Suprapubic skin (tissue), 3 donors: Measurements from ENCODE around the gene SPRYD7.

Experiments
- POLR2AphosphoS5 ChIP-seq, 3 donors: sonication (generic); formaldehyde crosslinking; IDR thresholded peaks; one replicate each; pipeline ENCODE4 v1.6.1; 2017; ENCODE audit warnings: antibody characterized with exemption in 3 of 3
- TF ChIP-seq, protein P1 (sequence below), 2 donors: fragments of 200-600 bp in 1 of 2; fragments of 450-650 bp in 1 of 2; sonication (generic) in 1 of 2; IDR thresholded peaks; one replicate each; pipeline ENCODE4 v1.5.1; 2016 to 2019; ENCODE audit warnings: antibody characterized with exemption in 2 of 2, mild to moderate bottlenecking in 1 of 2, moderate library complexity in 1 of 2

GRCh38 chr13:49874430-49874829, 61.7 kb downstream of the SPRYD7 start:
- TF ChIP-seq, protein P1, sequence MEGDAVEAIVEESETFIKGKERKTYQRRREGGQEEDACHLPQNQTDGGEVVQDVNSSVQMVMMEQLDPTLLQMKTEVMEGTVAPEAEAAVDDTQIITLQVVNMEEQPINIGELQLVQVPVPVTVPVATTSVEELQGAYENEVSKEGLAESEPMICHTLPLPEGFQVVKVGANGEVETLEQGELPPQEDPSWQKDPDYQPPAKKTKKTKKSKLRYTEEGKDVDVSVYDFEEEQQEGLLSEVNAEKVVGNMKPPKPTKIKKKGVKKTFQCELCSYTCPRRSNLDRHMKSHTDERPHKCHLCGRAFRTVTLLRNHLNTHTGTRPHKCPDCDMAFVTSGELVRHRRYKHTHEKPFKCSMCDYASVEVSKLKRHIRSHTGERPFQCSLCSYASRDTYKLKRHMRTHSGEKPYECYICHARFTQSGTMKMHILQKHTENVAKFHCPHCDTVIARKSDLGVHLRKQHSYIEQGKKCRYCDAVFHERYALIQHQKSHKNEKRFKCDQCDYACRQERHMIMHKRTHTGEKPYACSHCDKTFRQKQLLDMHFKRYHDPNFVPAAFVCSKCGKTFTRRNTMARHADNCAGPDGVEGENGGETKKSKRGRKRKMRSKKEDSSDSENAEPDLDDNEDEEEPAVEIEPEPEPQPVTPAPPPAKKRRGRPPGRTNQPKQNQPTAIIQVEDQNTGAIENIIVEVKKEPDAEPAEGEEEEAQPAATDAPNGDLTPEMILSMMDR (IDR thresholded peaks at IDR 0.05), result no peak
- no peak for TF ChIP-seq POLR2AphosphoS5 (IDR thresholded peaks at IDR 0.05)
